HG03460 (cell line): ENCODE data around the gene DCUN1D1.

Experiments used
- ATAC-seq: cut with Tn5 transposase; IDR thresholded peaks from one replicate; pipeline ENCODE4 v1.9.1; 2021; ENCODE audit not compliant: unreplicated experiment

DCUN1D1 gene

GRCh38 chr3:182973047-182973446, 7.3 kb downstream of the DCUN1D1 start:
- ATAC-seq: no peak

- no peak for ATAC-seq
Measured at GRCh38 chr3:182972387-182972786, 8.0 kb downstream of the DCUN1D1 start.

DNA sequence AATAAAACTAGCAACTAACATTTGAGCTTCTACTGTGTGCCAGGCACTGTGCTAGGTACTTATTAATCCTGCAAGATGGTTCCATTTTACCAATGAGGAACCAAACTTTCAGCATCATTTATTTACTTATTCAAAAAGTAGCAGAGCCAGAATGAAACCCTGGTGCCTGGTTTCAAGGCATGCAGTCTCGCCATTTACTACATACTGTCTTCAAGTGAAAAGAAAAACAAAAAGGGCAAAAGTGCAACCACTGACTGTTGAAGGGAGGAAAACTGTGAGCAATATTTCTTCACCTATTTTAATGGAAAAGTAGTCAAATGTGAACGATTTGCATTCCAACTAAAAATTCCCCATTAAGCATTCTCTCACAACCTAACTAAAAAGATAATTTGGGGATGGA, 8.7 kb downstream of the DCUN1D1 start:
- peak; percentile 37 for ATAC-seq

GRCh38 chr3:182970811-182971418, 9.4 kb downstream of the DCUN1D1 start:
- no peak for ATAC-seq

GRCh38 chr3:182969853-182970252, 10.5 kb downstream of the DCUN1D1 start:
- no peak for ATAC-seq

DNA sequence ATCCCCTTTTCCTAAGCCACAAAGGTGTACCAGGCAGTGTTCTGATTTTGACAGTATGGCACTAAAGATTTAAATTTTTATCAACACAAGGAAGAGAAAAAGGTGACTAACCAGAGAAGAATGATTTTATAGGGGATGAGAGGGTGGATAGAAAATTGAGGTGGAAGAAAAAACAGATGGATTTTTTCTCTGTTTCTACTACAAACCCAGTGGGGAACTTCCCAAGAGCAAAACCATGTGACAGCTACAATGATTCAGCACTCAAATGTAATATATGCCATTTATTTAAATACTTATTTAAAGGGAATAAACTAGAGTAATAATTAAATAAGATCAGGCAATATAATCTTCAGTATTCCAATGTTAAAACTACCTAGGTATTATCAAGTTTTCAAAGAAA, 11.1 kb downstream of the DCUN1D1 start:
- no peak for ATAC-seq

DNA sequence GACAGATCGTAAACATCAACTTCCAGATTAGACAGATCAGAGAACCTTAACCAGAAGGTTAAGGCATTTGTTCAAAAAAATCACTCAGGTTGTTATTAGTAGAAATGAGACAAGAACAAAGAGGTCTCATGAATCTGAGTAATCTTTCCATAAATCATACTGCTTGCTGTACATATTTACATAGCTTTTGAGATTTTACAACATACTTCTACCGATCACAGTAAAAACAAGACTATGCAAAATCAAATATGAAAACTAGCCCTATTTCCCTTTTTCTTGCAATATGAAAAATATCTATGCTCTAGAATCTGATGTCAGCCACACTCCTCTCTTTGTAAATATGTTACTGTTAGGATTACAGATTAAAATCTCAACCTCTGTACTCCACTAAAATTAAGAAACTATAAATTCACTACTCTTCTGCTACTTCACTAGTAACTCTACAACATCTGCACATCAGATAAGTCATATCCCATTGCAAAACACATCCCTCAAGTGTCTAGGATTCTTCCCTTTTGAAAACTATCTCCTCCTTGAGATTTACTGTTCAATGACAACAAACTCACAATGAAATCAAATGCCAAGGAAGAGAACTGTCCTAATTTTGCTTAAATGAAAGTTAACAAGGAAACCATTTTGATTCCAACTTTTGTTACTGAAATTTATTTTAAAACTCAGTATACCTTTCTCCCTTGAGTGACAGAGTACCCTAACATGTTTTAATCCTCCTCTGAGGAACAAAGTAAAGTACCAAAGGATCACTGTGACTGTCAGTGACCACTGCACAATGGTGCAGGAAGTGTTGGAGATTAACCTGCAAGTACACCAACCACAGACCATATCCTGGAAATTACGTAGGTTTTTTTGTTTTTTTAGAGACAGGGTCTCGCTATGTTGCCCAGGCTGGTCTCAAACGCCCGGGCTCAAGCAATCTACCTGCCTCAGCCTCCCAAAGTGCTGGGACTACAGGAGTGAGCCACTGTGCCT, 12.8 kb downstream of the DCUN1D1 start:
- peak; percentile 61 for ATAC-seq

- ATAC-seq: no peak
Measured at GRCh38 chr3:182965861-182966366, 14.4 kb downstream of the DCUN1D1 start.

DNA sequence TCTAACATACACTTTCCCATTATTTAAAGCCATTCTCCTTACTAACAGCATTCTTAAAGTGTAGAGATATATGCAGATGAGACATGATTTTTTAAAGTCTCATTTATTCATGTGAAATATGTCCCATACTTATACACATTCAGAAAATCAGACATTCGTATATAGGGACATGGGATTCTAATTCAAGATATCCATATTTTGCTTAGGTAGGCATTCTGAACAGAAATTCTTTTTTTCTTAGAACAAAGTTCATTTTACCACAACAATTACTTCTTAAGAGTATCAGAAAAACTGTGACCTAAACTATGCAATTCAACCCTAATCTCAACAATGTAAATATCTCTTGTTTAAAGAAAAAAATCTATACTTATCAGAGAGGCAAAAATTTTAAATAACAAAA, 16.2 kb downstream of the DCUN1D1 start:
- no peak for ATAC-seq

GRCh38 chr3:182962166-182962565, 18.2 kb downstream of the DCUN1D1 start:
- no peak for ATAC-seq

DNA sequence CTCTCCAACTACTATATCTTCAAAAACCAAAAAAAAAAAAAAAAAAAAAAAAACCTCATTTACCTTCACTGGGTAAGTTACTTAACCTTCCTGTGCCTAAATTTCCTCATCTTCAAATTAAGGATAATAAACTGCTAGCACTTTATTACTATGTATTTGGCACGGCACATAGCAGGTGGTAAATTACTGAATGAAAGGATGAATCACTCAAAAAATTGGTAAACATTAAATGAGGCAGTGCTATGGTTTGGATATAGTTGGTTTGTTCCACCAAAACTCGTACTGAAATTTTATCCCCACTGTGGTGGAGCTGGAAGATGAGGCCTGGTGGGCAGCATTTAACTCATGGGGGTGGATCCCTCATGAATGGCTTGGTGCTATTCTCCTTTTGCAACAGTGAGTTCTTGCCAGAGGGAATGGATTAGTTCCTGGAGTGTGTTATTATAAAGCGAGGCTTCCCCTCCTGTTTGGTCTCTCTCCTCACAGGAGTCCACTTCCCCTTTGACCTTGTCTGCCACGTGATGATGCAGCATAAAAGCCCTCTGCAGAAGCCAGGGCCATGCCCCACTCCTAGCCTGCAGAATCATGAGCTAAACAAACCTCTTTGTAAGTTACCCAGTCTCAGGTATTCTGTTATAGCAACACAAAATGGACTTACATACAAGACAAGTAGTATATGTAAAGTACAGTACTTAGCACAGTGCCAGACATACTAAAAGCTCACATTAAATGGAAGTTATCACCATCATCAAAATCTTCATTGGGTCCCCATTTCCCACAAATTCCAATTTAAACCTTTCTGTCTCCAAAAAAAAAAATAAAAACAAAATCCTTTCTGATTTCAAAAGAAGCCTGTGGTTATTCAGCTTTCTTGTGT, 20.6 kb downstream of the DCUN1D1 start:
- no peak for ATAC-seq

DNA sequence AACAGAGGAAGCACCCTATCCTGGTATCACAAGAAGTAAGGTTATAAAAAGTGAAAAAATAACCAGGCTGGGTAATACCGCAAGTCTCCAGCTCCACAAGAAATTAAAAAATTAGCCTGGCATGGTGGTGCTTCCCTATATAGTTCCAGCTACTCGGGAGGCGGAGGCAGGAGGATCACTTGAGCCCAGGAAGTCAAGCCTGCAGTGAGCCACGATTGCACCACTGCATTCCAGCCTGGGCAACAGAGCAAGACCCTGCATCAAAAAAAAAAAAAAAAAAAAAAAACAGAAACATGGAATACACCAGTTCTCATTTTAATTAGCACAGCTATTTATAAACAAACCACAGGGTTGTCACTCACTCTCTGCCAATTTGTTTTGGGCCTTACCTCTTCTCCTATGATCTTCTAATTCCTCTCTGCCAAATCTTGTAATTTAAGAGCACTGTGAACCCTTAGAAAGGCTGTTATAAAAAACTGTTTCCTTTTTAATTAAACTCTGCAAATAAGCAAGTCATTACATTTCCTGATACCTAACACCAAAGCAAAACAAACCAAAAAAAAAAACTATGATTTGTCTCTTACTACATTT, 22.6 kb downstream of the DCUN1D1 start:
- ATAC-seq: no peak

DNA sequence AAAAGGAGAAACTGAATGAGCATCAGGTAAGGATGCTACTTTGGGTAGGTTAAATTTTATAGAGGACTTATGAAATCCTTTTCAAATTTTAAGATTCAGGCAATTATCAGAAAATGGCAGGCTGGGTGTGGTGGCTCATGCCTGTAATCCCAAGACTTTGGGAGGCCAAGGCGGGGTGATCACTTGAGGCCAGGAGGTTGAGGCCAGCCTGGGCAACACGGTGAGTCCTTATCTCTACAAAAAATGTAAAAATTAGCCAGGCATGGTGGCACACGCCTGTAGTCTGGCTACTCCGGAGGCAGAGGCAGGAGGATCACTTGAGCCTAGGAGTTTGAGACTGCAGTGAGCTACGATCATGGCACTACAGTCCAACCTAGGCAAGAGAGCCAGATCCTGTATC, 23.1 kb downstream of the DCUN1D1 start:
- ATAC-seq: no peak

- ATAC-seq: peak; percentile 98
Measured at GRCh38 chr3:182954553-182955235, 25.6 kb downstream of the DCUN1D1 start.

DNA sequence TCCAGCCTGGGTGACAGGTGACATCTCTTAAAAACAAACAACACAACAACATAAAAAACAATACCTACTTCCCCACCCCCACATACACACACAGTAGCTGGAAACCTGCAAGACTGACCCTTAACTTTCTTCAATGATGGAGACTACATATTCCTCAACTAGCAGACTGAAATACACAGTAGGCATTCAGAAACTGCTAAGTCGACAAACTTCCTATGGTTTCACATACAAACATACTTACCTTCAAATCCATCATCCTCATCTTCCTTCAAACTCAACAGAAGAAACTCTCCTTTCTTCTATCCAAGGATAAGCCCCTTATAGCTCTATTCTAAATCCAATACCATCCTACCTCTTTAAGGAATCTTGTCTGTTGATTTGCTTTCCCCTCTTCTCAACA, 30.6 kb downstream of the DCUN1D1 start:
- no peak for ATAC-seq

- ATAC-seq: no peak
Measured at GRCh38 chr3:182948305-182948704, 32.0 kb downstream of the DCUN1D1 start.

- peak; percentile 49 for ATAC-seq
Measured at GRCh38 chr3:182947888-182948287, 32.5 kb downstream of the DCUN1D1 start.

DNA sequence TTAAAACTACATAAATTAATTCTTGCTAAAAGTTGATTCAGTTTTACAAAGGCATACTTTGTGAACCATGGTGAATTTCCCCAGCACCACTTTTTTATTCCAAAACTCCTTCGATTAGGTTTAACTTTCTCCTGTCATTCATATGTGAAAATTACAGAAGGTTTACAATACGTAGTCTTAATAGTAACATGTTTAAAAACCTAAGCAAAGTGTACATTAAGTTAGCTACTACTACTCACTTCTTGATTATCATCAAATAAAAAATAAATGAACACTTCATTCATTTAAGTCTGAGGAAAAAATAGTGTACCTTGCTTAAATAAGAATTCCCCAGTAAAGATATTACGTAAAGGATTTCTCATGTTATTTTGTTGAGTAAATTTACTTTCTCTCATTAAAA, 38.6 kb downstream of the DCUN1D1 start:
- no peak for ATAC-seq

GRCh38 chr3:182940266-182940808, 40.0 kb downstream of the DCUN1D1 start:
- no peak for ATAC-seq
